GM20000 (cell line): ENCODE measurements around the gene MAMLD1.

Source experiments
- DNase-seq: peaks from one replicate; pipeline ENCODE4 v3.0.0; 2012; ENCODE audit warnings: low spot score
- CTCF ChIP-seq: IDR thresholded peaks from 2 replicates; pipeline ENCODE4 v1.5.1; 2012; ENCODE audit warnings: mild to moderate bottlenecking, control low read depth; ENCODE audit errors: extremely low read depth, missing control alignments

MAMLD1 gene

GRCh38 chrX:150371877-150372276 lies 8.8 kb downstream of the MAMLD1 start:
- TF ChIP-seq CTCF: no peak
- no peak for DNase-seq

DNA sequence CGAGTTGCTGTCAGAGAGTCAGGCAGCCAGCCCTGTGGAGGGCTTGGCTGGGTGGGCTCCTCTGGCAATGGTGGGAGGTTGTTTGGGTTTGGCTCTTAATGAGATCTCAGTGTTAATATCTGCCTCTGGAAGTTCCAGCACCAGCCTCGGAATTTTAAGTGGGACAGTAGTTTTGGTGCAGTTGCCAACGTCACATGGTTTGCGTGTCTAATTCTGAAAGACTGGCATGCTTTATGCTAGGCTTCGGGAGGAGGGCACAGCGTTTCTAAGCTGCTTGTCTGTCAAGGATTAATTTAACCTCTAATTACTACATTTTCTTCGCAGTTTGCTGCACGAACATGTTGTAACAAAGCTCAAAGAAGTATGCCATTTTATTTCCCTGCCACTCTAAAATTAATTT lies 9.2 kb downstream of the MAMLD1 start:
- no peak for DNase-seq
- no peak for TF ChIP-seq CTCF

GRCh38 chrX:150372756-150373155 lies 9.6 kb downstream of the MAMLD1 start:
- no peak for DNase-seq
- TF ChIP-seq CTCF: no peak

- TF ChIP-seq CTCF: no peak
- no peak for DNase-seq
Measured at GRCh38 chrX:150375243-150375770, 12.2 kb downstream of the MAMLD1 start.

DNA sequence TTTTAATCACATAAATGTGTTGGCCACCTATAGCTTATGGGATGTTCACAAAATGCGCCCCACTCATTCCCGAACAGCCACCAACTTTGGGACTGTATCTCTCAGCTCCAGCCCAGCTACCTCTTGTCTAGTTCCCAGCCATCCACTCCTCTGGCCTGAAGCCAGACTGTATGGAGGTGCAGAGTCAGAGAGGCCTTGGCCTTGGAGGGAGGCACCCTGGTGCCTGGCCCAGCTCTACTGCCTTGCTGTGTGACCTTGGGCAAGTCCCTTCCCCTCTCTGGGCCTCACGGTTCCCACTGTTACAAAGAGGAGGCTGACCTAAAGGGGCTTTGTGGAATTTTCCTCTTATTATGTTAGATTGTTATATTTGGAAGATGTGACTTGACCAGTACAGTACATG lies 13.9 kb downstream of the MAMLD1 start:
- DNase-seq: no peak
- no peak for TF ChIP-seq CTCF

DNA sequence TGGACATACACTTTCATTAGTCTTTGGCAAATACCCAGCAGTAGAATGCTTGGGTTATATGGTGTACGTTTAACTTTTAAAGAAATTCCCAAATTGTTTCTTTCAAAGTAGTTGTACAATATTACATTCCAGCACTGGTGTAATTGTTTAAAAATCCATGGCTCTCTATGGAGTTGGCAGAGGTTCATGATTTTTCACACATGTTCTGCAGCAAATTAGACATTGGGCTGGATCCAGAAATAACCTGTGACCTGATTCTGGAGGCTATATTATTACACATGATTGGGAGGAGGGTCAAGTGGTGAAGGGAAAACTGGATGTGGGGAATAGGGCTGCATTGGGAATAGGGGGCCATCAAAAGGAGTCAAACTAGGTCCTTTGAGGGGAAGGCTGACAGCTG lies 41.9 kb downstream of the MAMLD1 start:
- no peak for TF ChIP-seq CTCF

GRCh38 chrX:150405576-150405975 lies 42.5 kb downstream of the MAMLD1 start:
- no peak for DNase-seq

More for the DNA sequence above, 41.9 kb downstream of the MAMLD1 start:
- DNase-seq: no peak

More at GRCh38 chrX:150405576-150405975, 42.5 kb downstream of the MAMLD1 start:
- no peak for TF ChIP-seq CTCF
